ENCODE results near the gene ST7. TPM values are rescaled to one million over a fixed set of nuclear protein-coding genes. Genes with fewer than 3 reads are reported as not detected.

Gene ST7
- total and polyA plus RNA-seq, 2 of the 8 experiments (the other 6 are each of a cell fraction or from before 2014, with no cell fraction given), result 16.3 to 18.0 TPM

- WGBS, 2 experiments (ENCODE audit: extremely low coverage in 1 of 2, insufficient coverage in 1 of 2, insufficient read length in 1 of 2, insufficient replicate concordance in 2 of 2, low coverage in 1 of 2, low lambda C conversion rate in 2 of 2, missing lambda C conversion rate in 1 of 2), result 100% methylated on average over 1 of the region's 1 CpG; no CpG with 5 or more reads in 1 of the 2 experiments
- CTCF ChIA-PET (ENCODE audit: partially characterized antibody), result interaction anchor here (1.3 to 1.6 kb wide), 2 partner anchors 26 to 178 kb away, joined by 3 to 4 read pairs; no protein-coding TSS in a partner anchor
- Histone ChIP-seq H3K14ac (ENCODE audit: insufficient read length) (no peak overlapping the region), H2BK5ac (ENCODE audit: low read depth, low read length) (no peak overlapping the region), H2BK20ac (ENCODE audit: low read length) (no peak overlapping the region), H3K9me3 (ENCODE audit: insufficient read depth in 2 of 2, low read depth in 1 of 2, low read length in 1 of 2) (peaks cover 4 to 8% of the 10 kb centered on the region in 2 experiments; a peak in 2 of 4 replicates), H2AFZ (ENCODE audit: low read length) (no peak overlapping the region), H4K5ac (ENCODE audit: insufficient read length, low read depth, low read length) (no peak overlapping the region), H2AK5ac (ENCODE audit: low read depth, low read length) (no peak overlapping the region), H3K23me2 (ENCODE audit: low read depth, low read length) (no peaks in the 10 kb centered on the region), H3K4me1 (replicated peaks in 1 of 4; ENCODE audit: control insufficient read depth in 3 of 4, insufficient read depth in 4 of 4, low read length in 3 of 4) (no peaks in the 10 kb centered on the region), H2BK12ac (ENCODE audit: low read depth, low read length) (no peak overlapping the region), H3K27me3 (replicated peaks in 1 of 4; ENCODE audit: control insufficient read depth in 3 of 4, extremely low read depth in 1 of 4, insufficient read depth in 3 of 4, low read length in 3 of 4) (no peaks in the 10 kb centered on the region), H3K79me2 (ENCODE audit: control insufficient read depth in 1 of 2, insufficient read depth in 2 of 2, low read length in 2 of 2) (no peaks in the 10 kb centered on the region), H3K18ac (ENCODE audit: extremely low read depth, low read length) (no peak overlapping the region), H3K9ac (replicated peaks in 1 of 4; ENCODE audit: extremely low read depth in 1 of 4, low read depth in 3 of 4, low read length in 3 of 4) (no peak overlapping the region), H3K36me3 (ENCODE audit: control insufficient read depth in 2 of 4, insufficient read depth in 4 of 4, low read length in 3 of 4) (no peaks in the 10 kb centered on the region), H3K27ac (ENCODE audit: low read depth, low read length) (no peak overlapping the region), H2BK120ac (replicated peaks; ENCODE audit: low read depth, low read length) (no peak overlapping the region), H3K4me2 (ENCODE audit: insufficient read depth in 1 of 2, low read depth in 2 of 2, low read length in 2 of 2) (no peak overlapping the region), H4K20me1 (replicated peaks in 1 of 2; ENCODE audit: control insufficient read depth in 1 of 2, insufficient read depth in 2 of 2, low read length in 2 of 2) (no peaks in the 10 kb centered on the region), H4K8ac (ENCODE audit: extremely low read depth, insufficient read depth, low read length) (no peak overlapping the region), H3K56ac (replicated peaks; ENCODE audit: insufficient read length, low read depth, low read length) (no peak overlapping the region), H4K91ac (replicated peaks; ENCODE audit: insufficient read length, low read length) (no peak overlapping the region), H3K79me1 (ENCODE audit: low read depth, low read length) (no peaks in the 10 kb centered on the region), H3K23ac (ENCODE audit: insufficient read length) (no peak overlapping the region), H3K4ac (replicated peaks; ENCODE audit: insufficient read length, low read depth, low read length) (no peak overlapping the region), H2BK15ac (ENCODE audit: low read length) (no peak overlapping the region), H3K4me3 (ENCODE audit: extremely low read depth in 1 of 4, insufficient read depth in 2 of 4, low read depth in 3 of 4, low read length in 4 of 4) (no peak overlapping the region)
- POLR2A ChIA-PET (ENCODE audit: partially characterized antibody), result interaction anchor here (0.6 kb wide), 1 partner anchor 76 kb away, joined by 3 read pairs; no protein-coding TSS in a partner anchor
- FAIRE-seq, result no peak
- no peak for DNase-seq (ENCODE audit: low read depth in 1 of 2, low spot score in 2 of 2)
- TF ChIP-seq YY1 (IDR thresholded peaks at IDR 0.05; ENCODE audit: low read depth, low read length) (no peak), HDAC6 (IDR thresholded peaks at IDR 0.05; ENCODE audit: low read depth, low read length) (no peak), BACH1 (IDR thresholded peaks at IDR 0.05; ENCODE audit: low read length) (no peak), RFX5 (IDR thresholded peaks at IDR 0.05; ENCODE audit: borderline replicate concordance, low read depth, low read length) (no peak)
Measured at GRCh38 chr7:117032810-117033209, 79.5 kb downstream of the ST7 start.

Measured in H1 (cell line).